Kasumi-1 (cell line): ENCODE results near the gene MYT1.
A peak's percentile ranks its signal among the peaks of the same experiment; 100 is the strongest.

Experiments
- DNase-seq, 2 experiments: peaks; one replicate each; lab custom pipeline; 2025; lab: John Stamatoyannopoulos, UW

MYT1 gene

GRCh38 chr20:64244870-64245603 is 80.8 kb downstream of the MYT1 start:
- no peak for DNase-seq

GRCh38 chr20:64245746-64246595 is 81.7 kb downstream of the MYT1 start:
- DNase-seq, result no peak

GRCh38 chr20:64246616-64247306 is 82.5 kb downstream of the MYT1 start:
- no peak for DNase-seq

- no peak for DNase-seq
These were observed 83.0 kb downstream of the MYT1 start for GRCh38 chr20:64247307-64247618.

GRCh38 chr20:64247970-64248841 is 84.0 kb downstream of the MYT1 start:
- peak; percentile 28 to 29 for DNase-seq

GRCh38 chr20:64250027-64250426 is 85.8 kb downstream of the MYT1 start:
- DNase-seq, result no peak

GRCh38 chr20:64253000-64253383 is 88.7 kb downstream of the MYT1 start:
- DNase-seq, result no peak

GRCh38 chr20:64253443-64253842 is 89.2 kb downstream of the MYT1 start:
- no peak for DNase-seq

GRCh38 chr20:64254156-64254555 is 89.9 kb downstream of the MYT1 start:
- DNase-seq, result no peak

- DNase-seq, result peak in 1 of 2 experiments; percentile 4
These were observed 90.5 kb downstream of the MYT1 start for GRCh38 chr20:64254571-64255360.

- peak; percentile 67 to 70 for DNase-seq
These were observed 91.4 kb downstream of the MYT1 start, which contains the start of gene PCMTD2 for GRCh38 chr20:64255361-64256281. Gene PCMTD2, plus strand, starts transcription at chr20:64255748. Its CDS starts 4,218 bp downstream, at chr20:64259966.

GRCh38 chr20:64256282-64256935 is 92.2 kb downstream of the MYT1 start:
- DNase-seq, result peak in 1 of 2 experiments; percentile 42

- no peak for DNase-seq
These were observed 93.0 kb downstream of the MYT1 start for GRCh38 chr20:64257107-64257757.

- no peak for DNase-seq
These were observed 94.0 kb downstream of the MYT1 start for GRCh38 chr20:64258071-64258823.

GRCh38 chr20:64260239-64260638 is 96.0 kb downstream of the MYT1 start:
- no peak for DNase-seq

GRCh38 chr20:64261138-64261537 is 96.9 kb downstream of the MYT1 start:
- DNase-seq, result no peak

GRCh38 chr20:64264091-64264490 is 99.8 kb downstream of the MYT1 start:
- no peak for DNase-seq

GRCh38 chr20:64265201-64265600 is 100.9 kb downstream of the MYT1 start:
- no peak for DNase-seq
